HG03066 (cell line): ENCODE data around the gene GSTT2B.
"Not testable (repeated sequence)": the region's sequence is repeated elsewhere in the genome, so short reads cannot be mapped to it uniquely, and the experiment has no call there.

Experiments
- ATAC-seq: cut with Tn5 transposase; IDR thresholded peaks from one replicate; pipeline ENCODE4 v1.9.1; 2021; ENCODE audit warnings: low read depth; ENCODE audit not compliant: unreplicated experiment

GSTT2B gene

DNA sequence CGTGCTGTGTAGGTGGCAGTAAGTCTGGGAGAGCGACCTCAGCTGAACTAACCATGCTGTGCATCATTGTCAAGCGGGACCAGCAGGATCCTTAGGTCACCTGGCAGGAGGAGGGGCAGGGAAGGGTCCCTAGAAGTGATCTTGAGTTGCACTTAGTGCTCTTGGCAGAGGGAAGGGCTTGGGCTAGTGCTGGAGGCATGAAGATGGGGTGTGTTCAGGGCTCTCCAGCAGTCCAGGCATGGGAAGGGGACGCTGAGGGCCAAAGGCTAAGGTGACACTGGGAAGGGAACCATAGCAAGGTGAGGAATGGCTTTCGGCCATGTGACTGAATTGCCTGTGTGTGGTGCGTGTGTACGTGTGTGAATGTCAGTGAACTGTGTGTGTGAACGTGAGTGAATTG is 25.1 kb upstream of the GSTT2B start:
- ATAC-seq: not testable (repeated sequence)

DNA sequence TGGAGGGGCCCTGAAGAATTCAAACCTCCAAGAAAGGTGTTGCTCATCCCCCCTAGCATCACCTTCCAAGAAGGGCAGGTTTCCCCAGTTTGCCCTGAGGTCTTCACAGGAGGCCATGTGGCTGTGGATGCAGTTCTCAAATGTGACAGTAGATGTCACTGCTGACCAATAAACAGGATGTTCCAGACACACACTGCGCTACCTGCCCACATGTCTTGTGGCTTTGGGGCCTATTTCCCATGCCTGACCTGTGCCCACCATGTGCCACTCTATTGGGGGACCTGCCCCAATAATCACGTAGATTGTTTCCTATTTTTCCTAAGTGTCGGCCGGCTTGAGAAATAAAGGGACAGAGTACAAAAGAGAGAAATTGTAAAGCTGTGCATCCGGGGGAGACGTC is 23.4 kb upstream of the GSTT2B start:
- no peak for ATAC-seq

DNA sequence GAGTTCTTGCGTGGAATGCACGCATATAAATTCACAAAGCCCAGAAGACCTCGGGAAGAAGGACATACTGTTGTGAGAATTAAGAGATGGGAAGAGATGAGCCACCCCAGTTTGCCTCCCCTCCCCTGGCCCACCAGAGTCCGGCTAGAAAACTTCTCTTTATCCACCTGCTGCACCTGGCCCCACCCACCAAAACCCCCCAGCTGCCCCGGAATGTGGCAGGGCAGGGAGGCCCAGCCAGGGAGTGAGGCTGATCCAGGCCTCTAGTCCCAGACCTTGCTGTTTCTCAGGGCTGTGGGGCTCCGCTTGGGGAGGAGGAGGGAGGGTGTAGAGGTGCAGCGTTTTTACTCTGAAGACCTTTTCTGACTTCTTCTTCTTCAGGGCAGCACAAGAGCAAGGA is 19.6 kb upstream of the GSTT2B start:
- not testable (repeated sequence) for ATAC-seq

DNA sequence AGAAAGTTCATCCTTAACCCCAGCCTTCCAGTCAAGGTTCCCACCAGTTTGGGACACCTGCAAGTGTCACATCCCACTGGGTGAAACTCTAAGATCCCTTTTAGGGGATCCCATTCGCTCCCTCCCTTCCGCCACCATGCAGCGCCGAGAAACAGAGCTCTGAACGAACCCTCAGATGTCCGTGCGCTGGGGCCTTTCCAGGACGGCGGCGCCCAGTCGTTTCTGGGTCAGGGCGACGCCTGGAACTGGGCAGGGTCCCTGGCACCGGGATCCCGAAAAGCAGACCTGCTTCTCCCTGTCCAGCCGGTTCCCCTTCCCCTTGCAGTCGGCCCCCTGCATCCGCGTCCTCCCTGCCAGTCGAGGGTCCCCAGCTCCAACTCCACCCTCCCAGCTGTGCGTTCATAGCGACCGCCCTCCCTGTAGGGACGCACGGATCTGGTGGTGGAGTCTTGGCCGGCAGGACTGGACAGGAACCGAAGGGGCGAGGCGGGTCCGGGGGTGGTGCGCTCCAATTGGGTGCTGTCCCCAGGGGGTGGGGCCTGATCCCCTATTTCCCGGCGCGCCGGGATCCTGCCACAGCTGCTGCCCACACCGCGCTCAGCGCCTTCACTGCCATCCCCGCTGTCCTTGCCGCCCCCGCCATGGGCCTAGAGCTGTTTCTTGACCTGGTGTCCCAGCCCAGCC is 18.7 kb upstream of the GSTT2B start, which contains the start of gene GSTT2:
Gene GSTT2 (plus strand): TSS at position 578 of the 684 bp plus-strand sequence.
- not testable (repeated sequence) for ATAC-seq

DNA sequence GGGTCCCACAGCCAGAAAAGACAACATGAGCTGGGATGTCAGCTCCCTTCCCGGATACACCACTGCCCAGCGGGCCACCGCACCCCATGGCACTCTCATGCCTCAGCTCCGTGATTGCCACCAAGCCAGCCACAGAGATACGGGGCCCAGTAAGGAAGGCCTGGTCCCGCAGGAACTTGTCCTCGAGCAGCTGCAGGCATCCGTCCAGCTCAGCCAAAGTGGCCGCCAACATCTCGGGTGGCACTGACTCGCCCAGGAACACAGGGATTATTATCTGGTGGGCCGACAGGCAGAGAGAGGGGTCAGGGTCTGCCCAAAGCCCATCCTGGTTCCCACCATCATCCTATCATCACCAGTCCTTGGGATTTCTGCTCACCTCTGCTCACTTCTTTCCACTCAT is 16.3 kb upstream of the GSTT2B start:
- ATAC-seq: not testable (repeated sequence)

DNA sequence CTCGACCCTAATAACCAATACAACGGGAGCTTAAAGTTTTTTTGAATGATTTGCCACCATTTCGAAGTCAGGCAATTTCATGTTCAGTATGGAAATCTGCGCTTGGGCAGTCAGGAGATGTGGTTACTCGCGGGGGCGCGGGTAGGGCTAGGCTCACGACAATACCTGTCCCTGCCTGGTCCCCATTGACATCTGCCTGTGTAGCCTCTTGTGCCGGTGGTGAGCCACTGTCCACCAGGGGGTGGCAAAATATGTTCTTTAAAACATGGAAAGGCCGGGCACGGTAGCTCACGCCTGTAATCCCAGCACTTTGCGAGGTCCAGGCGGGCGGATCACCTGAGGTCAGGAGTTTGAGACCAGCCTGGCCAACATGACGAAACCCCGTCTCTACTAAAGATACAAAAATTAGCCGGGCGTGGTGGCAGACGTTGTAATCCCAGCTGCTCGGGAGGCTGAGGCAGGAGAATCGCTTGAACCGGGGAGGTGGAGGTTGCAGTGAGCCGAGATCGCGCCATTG is 13.9 kb upstream of the GSTT2B start:
- ATAC-seq: not testable (repeated sequence)

DNA sequence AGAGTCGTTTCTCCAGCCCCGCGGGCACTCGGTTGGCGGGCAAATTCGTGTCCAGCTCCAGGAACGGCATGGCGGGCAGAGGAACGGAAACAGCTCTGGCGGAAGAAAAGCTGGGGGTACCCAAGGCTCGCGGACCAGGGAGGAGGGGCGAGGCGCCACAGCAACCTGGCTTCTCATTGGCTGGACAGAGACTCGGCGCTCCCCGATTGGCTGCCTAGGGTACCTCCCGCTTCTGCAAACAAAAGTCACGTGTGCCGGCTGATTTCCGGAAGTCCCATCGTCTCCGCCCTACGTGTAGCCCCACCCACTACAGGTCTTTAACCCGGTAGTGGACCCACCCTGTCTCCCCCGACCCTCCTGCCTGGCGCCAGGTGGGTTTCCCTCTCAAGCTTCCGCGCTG is 13.3 kb upstream of the GSTT2B start, which contains the start of gene DDT:
Gene DDT (minus strand): TSS at position 97 of the 400 bp plus-strand sequence. CDS start 27 bp downstream, at position 70.
- ATAC-seq: peak; percentile 89

DNA sequence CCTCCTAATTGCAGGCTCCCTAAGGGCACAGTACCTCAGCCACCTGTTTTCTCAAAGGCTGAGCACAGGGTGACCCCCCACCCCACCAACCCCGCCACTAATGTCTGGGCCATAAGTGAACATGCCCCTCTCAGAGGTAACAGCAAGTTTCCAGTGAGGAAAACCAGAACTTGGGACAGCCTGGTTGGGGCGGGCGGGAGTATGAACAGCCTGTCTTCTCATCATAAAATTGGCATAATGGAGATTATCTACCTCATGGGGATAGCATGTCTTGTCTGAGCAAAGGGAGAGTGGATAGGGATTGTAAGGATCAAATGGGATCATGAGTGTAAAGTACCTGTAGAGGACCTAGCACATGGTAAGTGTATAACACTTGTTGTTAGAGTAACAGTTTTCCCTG is 10.9 kb upstream of the GSTT2B start:
- ATAC-seq: not testable (repeated sequence)

DNA sequence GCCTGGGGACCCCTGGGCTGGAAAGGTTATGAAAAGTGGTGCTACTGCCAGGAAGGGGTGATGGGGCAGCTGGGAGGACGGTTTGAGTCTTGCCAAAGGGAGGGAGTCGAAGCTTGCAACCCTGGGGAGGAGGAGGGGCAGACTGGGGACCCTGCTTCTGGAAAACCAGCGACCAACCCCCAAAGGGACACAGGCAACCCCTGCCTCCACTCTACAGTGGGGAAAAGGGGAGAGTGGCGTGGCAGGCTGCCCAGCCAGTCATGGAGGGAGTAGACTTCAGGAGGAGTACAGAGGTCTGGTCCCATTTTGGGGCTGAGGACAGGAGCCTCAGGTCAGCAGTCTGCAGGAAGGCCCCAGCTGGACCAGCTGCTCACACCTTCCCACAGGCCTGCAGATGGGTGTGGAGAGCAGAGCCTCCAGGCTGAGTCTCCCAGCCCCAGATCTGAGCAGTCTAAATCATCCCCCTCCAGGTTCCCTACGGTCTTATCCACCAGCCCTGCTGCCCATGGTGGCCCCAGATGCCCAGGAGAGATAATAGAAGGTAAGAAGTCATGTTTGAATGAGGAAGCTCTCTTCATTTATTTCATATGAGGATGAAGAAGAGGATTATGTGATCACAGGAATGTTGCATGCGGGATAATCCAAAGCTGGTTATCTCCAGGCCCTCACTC is 10.0 kb upstream of the GSTT2B start:
- no peak for ATAC-seq

DNA sequence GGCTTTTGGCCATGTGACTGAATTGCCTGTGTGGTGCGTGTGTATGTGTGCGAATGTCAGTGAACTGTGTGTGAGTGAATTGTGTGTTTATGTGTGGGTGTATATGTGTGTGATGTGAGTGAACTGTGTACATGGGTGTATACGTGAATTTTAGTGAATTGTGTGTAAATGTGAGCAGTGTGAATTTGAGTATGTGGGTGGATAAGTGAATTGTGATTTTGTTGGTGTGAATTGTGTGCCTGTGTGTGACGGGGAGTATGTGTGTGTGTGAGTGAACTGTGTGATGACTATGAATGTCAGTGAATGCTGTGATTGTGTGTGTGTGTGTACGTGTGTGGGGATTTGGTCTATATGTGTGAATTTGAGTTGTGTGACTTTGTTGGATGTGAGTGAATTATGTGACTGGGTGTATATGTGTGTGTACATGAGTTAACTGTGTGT is 9.2 kb upstream of the GSTT2B start:
- ATAC-seq: no peak

DNA sequence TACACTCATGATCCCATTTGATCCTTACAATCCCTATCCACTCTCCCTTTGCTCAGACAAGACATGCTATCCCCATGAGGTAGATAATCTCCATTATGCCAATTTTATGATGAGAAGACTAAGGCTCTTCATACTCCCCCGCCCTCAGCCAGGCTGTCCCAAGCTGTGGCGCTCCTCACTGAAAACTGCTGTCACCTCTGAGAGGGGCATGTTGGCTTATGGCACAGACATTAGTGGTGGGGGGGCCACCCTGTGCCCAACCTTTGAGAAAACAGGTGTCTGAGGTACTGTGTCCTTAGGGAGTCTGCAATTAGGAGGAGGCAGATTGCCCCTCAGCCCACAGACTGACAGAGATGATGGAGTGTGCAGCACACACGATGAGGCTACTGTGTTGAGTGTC is 8.1 kb upstream of the GSTT2B start:
- no peak for ATAC-seq

DNA sequence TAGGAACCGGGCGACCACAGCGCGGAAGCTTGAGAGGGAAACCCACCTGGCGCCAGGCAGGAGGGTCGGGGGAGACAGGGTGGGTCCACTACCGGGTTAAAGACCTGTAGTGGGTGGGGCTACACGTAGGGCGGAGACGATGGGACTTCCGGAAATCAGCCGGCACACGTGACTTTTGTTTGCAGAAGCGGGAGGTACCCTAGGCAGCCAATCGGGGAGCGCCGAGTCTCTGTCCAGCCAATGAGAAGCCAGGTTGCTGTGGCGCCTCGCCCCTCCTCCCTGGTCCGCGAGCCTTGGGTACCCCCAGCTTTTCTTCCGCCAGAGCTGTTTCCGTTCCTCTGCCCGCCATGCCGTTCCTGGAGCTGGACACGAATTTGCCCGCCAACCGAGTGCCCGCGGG is 5.6 kb upstream of the GSTT2B start, which contains the start of gene DDTL:
Gene DDTL (plus strand): TSS at position 321 of the 400 bp plus-strand sequence. CDS start 27 bp downstream, at position 348.
- peak; percentile 88 for ATAC-seq

DNA sequence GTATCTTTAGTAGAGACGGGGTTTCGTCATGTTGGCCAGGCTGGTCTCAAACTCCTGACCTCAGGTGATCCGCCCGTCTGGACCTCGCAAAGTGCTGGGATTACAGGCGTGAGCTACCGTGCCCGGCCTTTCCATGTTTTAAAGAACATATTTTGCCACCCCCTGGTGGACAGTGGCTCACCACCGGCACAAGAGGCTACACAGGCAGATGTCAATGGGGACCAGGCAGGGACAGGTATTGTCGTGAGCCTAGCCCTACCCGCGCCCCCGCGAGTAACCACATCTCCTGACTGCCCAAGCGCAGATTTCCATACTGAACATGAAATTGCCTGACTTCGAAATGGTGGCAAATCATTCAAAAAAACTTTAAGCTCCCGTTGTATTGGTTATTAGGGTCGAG is 5.1 kb upstream of the GSTT2B start:
- ATAC-seq: not testable (repeated sequence)

DNA sequence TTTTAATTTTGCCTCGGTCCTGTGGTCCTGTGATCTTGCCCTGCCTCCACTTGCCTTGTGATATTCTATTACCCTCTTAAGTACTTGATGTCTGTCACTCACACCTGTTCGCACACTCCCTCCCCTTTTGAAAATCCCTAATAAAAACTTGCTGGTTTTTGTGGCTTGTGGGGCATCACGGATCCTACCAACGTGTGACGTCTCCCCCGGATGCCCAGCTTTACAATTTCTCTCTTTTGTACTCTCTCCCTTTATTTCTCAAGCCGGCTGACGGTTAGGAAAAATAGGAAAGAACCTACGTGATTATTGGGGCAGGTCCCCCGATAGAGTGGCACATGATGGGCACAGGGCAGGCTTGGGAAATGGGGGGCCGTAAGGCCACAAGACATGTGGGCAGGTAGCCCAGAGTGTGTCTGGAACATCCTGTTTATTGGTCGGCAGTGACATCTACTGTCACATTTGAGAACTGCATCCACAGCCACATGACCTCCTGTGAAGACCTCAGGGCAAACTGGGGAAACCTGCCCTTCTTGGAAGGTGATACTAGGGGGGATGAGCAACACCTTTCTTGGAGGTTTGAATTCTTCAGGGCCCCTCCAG is 4.6 kb downstream of the GSTT2B start:
- not testable (repeated sequence) for ATAC-seq

DNA sequence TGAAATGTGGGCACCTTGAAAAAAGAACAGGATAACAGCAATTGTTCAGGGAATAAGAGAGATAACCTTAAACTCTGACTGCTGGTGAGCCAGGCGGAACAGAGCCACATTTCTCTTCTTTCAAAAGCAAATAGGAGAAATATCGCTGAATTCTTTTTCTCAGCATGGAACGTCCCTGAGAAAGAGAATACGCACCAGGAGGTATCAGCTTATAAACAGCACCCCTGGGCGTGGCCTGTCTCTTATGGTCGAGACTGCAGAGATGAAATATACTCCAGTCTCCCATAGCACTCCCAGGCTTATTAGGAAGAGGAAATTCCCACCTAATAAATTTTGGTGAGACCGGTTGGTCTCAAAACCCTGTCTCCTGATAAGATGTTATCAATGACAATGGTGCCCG is 5.1 kb downstream of the GSTT2B start:
- ATAC-seq: not testable (repeated sequence)

DNA sequence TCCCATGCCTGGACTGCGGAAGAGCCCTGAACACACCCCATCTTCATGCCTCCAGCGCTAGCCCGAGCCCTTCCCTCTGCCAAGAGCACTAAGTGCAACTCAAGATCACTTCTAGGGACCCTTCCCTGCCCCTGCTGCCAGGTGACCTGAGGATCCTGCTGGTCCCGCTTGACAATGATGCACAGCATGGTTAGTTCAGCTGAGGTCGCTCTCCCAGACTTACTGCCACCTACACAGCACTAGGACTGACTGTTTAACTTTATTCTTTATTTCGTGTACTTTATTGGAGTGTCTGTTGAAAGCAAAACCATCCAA is 6.0 kb downstream of the GSTT2B start:
- ATAC-seq: not testable (repeated sequence)

DNA sequence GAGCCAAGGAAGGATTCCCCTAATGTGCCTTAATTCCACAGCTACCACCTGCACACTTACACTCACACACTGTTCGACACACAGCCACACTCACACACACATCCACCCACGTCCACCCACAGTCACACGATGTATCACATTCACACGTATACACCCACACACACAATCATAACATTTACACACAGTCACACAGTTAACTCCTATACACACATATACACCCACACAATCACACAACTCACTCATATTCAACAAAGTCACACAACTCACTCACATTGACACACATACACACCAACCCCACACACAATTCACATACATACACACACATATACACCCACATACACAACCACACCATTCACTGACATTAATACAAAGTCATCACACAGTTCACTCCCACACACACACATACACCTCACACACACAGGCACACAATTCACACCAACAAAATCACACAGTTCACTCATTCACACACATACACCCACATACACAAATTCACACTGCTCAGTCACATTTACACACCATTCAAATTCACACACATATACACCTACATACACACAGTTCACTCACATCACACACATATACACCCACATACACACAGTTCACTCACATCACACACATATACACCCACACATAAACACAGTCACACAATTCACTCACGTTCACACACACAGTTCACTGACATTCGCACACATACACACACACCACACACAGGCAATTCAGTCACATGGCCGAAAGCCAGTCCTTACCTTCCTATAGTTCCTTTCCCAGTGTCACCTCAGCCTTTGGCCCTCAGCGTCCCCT is 6.6 kb downstream of the GSTT2B start:
- not testable (repeated sequence) for ATAC-seq

DNA sequence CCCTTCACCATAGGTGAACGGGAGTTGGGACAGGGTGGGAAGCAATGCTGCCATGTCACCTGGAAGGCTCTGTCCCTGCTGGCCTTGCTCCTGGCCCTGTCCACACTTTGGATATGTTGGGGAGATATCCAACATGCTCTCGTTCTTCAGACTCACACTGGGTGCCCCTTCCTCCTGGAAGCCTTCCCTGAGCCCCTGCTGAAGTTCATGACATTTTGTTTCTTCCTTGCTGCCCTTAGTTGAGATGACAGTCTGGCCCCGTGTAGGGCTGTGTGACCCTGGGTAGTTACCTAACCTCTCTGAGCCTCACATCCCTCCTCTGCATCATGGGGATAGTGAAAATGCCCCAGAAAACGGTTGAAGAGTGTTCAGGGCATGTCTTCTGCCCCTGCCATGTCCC is 7.5 kb downstream of the GSTT2B start:
- ATAC-seq: not testable (repeated sequence)

DNA sequence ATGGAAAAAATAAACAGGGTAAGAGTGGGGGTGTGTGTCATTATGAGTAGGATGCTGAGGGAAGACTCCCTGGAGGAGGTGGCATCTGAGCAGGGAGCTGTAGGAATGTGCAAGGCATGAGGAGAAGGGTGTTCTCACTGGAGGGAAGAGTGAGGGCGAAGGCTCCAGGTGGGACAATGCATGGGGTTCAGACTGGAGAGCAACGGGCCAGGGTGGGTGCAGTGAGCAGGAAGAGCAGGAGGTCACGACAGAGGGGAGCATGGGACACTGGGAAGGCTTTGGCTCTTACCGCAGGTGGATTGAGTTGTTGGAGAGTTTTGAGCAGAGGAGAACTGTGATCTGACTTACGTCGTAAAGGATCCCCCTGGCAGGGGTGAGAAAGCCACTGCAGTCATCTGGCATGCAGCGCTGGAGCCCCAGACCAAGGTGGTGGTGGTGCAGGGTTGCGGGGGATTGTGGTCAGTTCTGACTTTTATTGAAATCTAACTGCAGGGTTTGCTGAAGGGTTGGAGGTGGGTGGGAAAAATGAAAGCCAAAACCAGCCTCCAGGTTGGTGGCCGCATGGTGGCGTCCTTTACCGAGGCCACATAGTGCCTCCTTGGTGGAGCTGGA is 8.1 kb downstream of the GSTT2B start:
- not testable (repeated sequence) for ATAC-seq

DNA sequence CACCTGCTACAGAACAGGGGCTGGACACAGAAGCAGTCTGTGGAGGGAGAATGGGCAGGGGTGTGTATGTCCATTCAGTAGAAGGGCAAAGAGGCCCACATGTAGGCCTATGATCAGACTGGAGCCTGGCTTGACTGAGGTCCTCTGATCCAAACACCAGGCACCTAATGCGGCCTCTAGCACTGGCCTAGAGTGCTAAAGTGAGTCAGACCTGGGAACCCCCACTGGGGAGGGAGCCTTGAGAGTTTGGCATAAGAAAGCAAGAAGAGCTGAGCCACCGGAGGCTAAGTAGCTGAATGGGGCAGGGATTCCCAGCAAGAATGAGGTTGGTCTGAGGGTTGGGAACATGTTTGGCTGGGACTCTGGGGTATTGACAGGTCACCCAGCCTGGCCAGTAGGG is 9.6 kb downstream of the GSTT2B start:
- ATAC-seq: not testable (repeated sequence)
